ENCODE data around the gene RBPJL. TPM values are rescaled to one million over a fixed set of nuclear protein-coding genes. Genes with fewer than 3 reads are reported as not detected.
A peak's percentile ranks its signal among the peaks of the same experiment; 100 is the strongest.

RBPJL gene
- total and polyA plus RNA-seq, 2 of the 8 experiments (the other 6 are each of a cell fraction or from before 2014, with no cell fraction given), result 0.67 to 1.3 TPM

- TF ChIP-seq CHD7 (IDR thresholded peaks at IDR 0.05; ENCODE audit: insufficient replicate concordance, low read length) (no peak), SUZ12 (IDR thresholded peaks at IDR 0.05; ENCODE audit: low read length) (no peak), BACH1 (IDR thresholded peaks at IDR 0.05; ENCODE audit: low read length) (no peak), SIRT6 (IDR thresholded peaks at IDR 0.05; ENCODE audit: low read length) (no peak), ASH2L (IDR thresholded peaks at IDR 0.05; ENCODE audit: low read length) (no peak), SP1 (IDR thresholded peaks at IDR 0.05; ENCODE audit: low read depth, low read length) (0 out of 2 replicates have a peak, but pooled peaks have one; percentile 55), CEBPB (IDR thresholded peaks at IDR 0.05; ENCODE audit: low read depth, low read length) (no peak), BCL11A (IDR thresholded peaks at IDR 0.05; ENCODE audit: low read depth in 2 of 2, low read length in 2 of 2) (no peak), SP2 (IDR thresholded peaks at IDR 0.05; ENCODE audit: low read length) (no peak)
These were observed 5.1 kb downstream of the RBPJL start (continued) for GRCh38 chr20:45311589-45312211.
